ENCODE measurements around the gene HELZ.
"Not testable (repeated sequence)": the region's sequence is repeated elsewhere in the genome, so short reads cannot be mapped to it uniquely, and the experiment has no call there.

- not testable (repeated sequence) for TF ChIP-seq EZH2phosphoT487 (IDR thresholded peaks at IDR 0.05; ENCODE audit: insufficient read depth, low read depth); EZH2 (IDR thresholded peaks at IDR 0.05; ENCODE audit: insufficient read depth, poor library complexity, severe bottlenecking)
Observed at GRCh38 chr17:67126543-67126942, 118.5 kb downstream of the HELZ start.
